ENCODE results near the gene R3HDM2. TPM values are rescaled to one million over a fixed set of nuclear protein-coding genes. Genes with fewer than 3 reads are reported as not detected.
A peak's percentile ranks its signal among the peaks of the same experiment; 100 is the strongest.

The R3HDM2 gene
- total RNA-seq, 1 experiment from 2014 or later, result 34.7 TPM

GRCh38 chr12:57224973-57225679 lies 205.7 kb downstream of the R3HDM2 start (continued):
- TF ChIP-seq MLX (CRISPR knock-in tag; IDR thresholded peaks at IDR 0.05), result no peak
- TF ChIP-seq MYBL2 (CRISPR knock-in tag; IDR thresholded peaks at IDR 0.05), result peak; percentile 73; the same call in 1 of the 2 replicates
- TF ChIP-seq IRF1 (CRISPR knock-in tag; IDR thresholded peaks at IDR 0.05), result no peak
- TF ChIP-seq JAZF1 (CRISPR knock-in tag; IDR thresholded peaks at IDR 0.05), result no peak
- TF ChIP-seq ZNF512 (CRISPR knock-in tag; IDR thresholded peaks at IDR 0.05; ENCODE audit: borderline replicate concordance), result no peak

GRCh38 chr12:57224278-57224972 lies 206.4 kb downstream of the R3HDM2 start:
- 0 out of 2 replicates have a peak overlapping the region, but pooled peaks have one; percentile 12 for H3K4me3 Mint-ChIP-seq
- peaks cover 92% of the 10 kb centered on the region for H3K27me3 Mint-ChIP-seq (ENCODE audit: low read depth)
- H3K4me1 Mint-ChIP-seq, result peaks cover 64% of the 10 kb centered on the region
- DNase-seq (ENCODE audit: low spot score), result no peak
- H3K9me3 Mint-ChIP-seq, result no peaks in the 10 kb centered on the region
- ChIA-PET POLR2A (interaction anchor here (1.5 to 7.6 kb wide), 2 partner anchors 11 to 15 kb away, joined by 8 to 97 read pairs; a partner anchor contains a TSS), CTCF (interaction anchor here (0.6 to 10.4 kb wide), 28 partner anchors 9 to 520 kb away, joined by 3 to 660 read pairs (median 5); partner anchors contain the start of genes GLI1, INHBE, LRP1 and NEMP1)
- H3K36me3 Mint-ChIP-seq, result no peaks in the 10 kb centered on the region
- H3K27ac Mint-ChIP-seq, result no peak overlapping the region
- TF ChIP-seq ATF6 (CRISPR knock-in tag; IDR thresholded peaks at IDR 0.05), result no peak
- 0 out of 2 replicates have a peak, but pooled peaks have one; percentile 12 for TF ChIP-seq ZNF317 (CRISPR knock-in tag; IDR thresholded peaks at IDR 0.05; ENCODE audit: borderline replicate concordance, low read depth)
- no peak for TF ChIP-seq NR2C2 (CRISPR knock-in tag; IDR thresholded peaks at IDR 0.05)
- 0 out of 2 replicates have a peak, but pooled peaks have one; percentile 47 for TF ChIP-seq NFE2L1 (CRISPR knock-in tag; IDR thresholded peaks at IDR 0.05)
- TF ChIP-seq SMAD3 (CRISPR knock-in tag; IDR thresholded peaks at IDR 0.05; ENCODE audit: borderline replicate concordance), result no peak
- TF ChIP-seq FOXP1 (CRISPR knock-in tag; IDR thresholded peaks at IDR 0.05; ENCODE audit: borderline replicate concordance), result peak; percentile 87
- ATAC-seq, result no peak

GRCh38 chr12:57223191-57224165 lies 207.4 kb downstream of the R3HDM2 start:
- CTCF ChIA-PET, result interaction anchor here (0.6 to 10.4 kb wide), 11 partner anchors 9 to 237 kb away, joined by 3 to 660 read pairs (median 9); partner anchors contain the start of genes GLI1, INHBE, NEMP1 and NXPH4
- ATAC-seq (no peak), DNase-seq (ENCODE audit: low spot score) (no peak)
- no peaks in the 10 kb centered on the region for H3K9me3 Mint-ChIP-seq
- no peak overlapping the region for H3K4me3 Mint-ChIP-seq
- POLR2A ChIA-PET, result interaction anchor here (1.5 to 7.6 kb wide), 2 partner anchors 10 to 16 kb away, joined by 8 to 97 read pairs; a partner anchor contains a TSS
- no peaks in the 10 kb centered on the region for H3K36me3 Mint-ChIP-seq
- H3K4me1 Mint-ChIP-seq, result peaks cover 59% of the 10 kb centered on the region
- no peak overlapping the region for H3K27ac Mint-ChIP-seq
- H3K27me3 Mint-ChIP-seq (ENCODE audit: low read depth), result peaks cover 93% of the 10 kb centered on the region
- TF ChIP-seq ATF2 (CRISPR knock-in tag; IDR thresholded peaks at IDR 0.05; ENCODE audit: borderline replicate concordance, low read depth), result no peak
- TF ChIP-seq ZNF416 (CRISPR knock-in tag; IDR thresholded peaks at IDR 0.05), result no peak
- TF ChIP-seq MXD4 (CRISPR knock-in tag; IDR thresholded peaks at IDR 0.05; ENCODE audit: borderline replicate concordance), result no peak
- TF ChIP-seq GABPB1 (CRISPR knock-in tag; IDR thresholded peaks at IDR 0.05), result no peak
- no peak for TF ChIP-seq NR2C2 (CRISPR knock-in tag; IDR thresholded peaks at IDR 0.05)
- no peak for TF ChIP-seq ZNF396 (CRISPR knock-in tag; IDR thresholded peaks at IDR 0.05; ENCODE audit: borderline replicate concordance)
- no peak for TF ChIP-seq EMX1 (CRISPR knock-in tag; IDR thresholded peaks at IDR 0.05)

Data from WTC11 (cell line).